ENCODE measurements around the gene LPIN3.

LPIN3 gene

DNA sequence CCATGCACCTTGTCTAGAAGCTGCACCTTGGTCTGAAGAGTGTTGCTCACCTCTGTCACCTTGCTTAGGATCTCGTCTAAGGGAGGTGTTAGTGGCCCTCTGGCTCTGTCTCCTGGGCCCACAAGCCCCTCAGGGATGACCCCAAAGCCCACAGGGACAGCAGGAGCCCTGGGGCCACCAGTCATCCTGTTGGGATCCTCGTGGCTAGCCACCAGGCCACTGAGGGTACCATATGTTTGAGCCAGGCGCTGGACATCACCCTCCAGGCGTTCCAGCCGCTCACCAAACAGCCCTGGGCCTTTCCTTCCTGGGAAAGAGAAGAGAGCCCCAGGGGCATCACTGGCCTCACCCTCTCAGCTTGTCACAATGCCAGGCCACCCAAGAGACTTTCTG, 22.1 kb downstream of the LPIN3 start:
- no peak for DNase-seq (ENCODE audit: low read depth)
- TF ChIP-seq, protein P1, sequence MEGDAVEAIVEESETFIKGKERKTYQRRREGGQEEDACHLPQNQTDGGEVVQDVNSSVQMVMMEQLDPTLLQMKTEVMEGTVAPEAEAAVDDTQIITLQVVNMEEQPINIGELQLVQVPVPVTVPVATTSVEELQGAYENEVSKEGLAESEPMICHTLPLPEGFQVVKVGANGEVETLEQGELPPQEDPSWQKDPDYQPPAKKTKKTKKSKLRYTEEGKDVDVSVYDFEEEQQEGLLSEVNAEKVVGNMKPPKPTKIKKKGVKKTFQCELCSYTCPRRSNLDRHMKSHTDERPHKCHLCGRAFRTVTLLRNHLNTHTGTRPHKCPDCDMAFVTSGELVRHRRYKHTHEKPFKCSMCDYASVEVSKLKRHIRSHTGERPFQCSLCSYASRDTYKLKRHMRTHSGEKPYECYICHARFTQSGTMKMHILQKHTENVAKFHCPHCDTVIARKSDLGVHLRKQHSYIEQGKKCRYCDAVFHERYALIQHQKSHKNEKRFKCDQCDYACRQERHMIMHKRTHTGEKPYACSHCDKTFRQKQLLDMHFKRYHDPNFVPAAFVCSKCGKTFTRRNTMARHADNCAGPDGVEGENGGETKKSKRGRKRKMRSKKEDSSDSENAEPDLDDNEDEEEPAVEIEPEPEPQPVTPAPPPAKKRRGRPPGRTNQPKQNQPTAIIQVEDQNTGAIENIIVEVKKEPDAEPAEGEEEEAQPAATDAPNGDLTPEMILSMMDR (conservative IDR thresholded peaks at IDR 0.05; ENCODE audit: low read length), result no peak

DNA sequence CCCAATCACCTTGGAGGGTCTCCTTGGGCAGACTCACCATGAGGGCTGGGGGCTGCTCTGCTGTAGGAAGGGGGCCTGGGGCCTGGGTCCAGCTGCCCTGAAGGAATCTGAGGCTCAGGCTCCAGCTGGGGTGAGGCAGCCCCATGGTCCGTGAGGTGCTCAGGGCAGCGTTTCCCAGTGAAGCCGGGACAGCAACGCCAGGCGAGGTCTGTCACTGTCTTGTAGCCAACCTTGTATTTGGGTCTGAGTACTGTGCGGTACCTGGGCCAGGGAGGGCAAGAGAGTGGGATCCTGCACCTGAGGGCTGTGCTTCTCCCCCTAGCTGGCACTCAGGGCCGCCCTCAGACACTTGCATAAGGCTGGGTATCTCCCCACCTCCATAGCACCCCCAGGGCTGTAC, 23.0 kb downstream of the LPIN3 start:
- TF ChIP-seq, protein P1 (conservative IDR thresholded peaks at IDR 0.05; ENCODE audit: low read length), result no peak
- no peak for DNase-seq (ENCODE audit: low read depth)
- H3K4me3 ChIP-seq (ENCODE audit: low read length), result no peak overlapping the region

More for the DNA sequence above, 22.1 kb downstream of the LPIN3 start:
- H3K4me3 ChIP-seq (ENCODE audit: low read length), result no peak overlapping the region

DNA sequence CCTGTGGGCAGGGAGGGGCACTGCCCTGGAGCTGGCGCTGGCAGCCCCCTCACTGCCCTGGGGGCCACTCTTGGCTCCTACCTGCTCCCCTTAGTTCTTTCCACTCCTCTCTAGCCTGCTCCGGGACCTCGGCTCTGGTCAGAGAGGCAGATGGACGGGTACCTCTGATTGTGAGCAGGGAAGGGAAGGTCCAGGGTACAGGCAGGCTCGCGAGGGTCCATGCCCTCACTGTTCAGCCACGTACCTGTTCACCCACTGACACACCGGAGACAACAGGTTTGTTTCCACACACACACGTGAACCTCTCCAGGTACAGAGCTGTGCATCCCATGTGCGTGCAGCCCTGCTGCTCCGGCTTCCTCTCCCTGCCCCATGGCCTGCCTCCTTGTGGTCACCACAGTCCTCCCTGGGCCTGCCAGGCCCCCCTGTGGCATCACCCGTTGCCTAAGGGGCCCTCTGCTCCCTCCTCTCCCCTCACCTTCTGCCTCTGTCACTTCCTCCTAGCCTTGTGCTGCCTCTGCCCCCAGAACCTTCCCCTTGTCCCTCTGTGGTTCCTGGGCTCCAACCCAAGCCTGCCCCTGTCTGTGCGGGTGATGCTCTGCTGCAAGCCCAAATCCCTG, 23.7 kb downstream of the LPIN3 start:
- TF ChIP-seq, protein P1 (conservative IDR thresholded peaks at IDR 0.05; ENCODE audit: low read length), result no peak
- no peak for DNase-seq (ENCODE audit: low read depth)
- no peak overlapping the region for H3K4me3 ChIP-seq (ENCODE audit: low read length)

DNA sequence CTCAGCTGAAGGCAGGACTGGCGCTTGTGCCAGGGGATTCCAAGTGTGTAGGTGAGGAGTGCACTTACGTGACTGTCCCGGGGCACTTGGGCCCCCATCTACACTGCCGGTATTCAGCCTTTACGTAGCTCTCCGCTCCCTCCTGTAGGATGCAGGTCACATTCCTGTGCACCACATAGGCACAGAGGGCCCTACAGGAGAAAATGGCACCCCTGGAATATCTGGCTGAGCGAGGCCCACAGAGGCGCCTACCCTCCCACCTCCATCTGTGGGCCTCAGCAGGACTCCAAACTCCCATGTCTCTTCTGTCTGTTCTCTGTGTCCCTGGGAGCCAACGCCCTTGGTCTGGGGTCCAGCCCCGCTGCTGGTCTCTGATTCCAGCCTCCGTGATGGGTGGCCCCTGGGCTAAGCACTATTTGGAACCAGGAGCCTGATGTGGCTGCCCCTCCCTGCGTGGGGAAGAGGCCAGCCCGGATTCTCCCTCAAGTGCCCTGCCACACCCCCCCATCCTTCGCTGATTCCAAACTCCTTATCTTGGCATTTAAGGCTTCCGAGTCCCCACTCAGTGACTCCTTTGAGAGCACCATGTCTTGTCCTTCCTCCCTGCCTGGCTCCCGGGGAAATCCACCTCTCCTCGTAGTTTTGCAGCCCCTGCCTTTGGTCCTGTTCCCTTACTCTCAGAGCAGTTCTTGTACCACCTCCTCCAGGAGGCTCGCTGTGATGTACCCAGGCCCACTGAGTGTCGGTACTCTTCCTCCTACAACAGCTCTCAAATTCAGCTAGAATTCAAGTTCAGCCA, 24.5 kb downstream of the LPIN3 start:
- no peak for DNase-seq (ENCODE audit: low read depth)
- no peak overlapping the region for H3K4me3 ChIP-seq (ENCODE audit: low read length)
- TF ChIP-seq, protein P1 (conservative IDR thresholded peaks at IDR 0.05; ENCODE audit: low read length), result no peak

DNA sequence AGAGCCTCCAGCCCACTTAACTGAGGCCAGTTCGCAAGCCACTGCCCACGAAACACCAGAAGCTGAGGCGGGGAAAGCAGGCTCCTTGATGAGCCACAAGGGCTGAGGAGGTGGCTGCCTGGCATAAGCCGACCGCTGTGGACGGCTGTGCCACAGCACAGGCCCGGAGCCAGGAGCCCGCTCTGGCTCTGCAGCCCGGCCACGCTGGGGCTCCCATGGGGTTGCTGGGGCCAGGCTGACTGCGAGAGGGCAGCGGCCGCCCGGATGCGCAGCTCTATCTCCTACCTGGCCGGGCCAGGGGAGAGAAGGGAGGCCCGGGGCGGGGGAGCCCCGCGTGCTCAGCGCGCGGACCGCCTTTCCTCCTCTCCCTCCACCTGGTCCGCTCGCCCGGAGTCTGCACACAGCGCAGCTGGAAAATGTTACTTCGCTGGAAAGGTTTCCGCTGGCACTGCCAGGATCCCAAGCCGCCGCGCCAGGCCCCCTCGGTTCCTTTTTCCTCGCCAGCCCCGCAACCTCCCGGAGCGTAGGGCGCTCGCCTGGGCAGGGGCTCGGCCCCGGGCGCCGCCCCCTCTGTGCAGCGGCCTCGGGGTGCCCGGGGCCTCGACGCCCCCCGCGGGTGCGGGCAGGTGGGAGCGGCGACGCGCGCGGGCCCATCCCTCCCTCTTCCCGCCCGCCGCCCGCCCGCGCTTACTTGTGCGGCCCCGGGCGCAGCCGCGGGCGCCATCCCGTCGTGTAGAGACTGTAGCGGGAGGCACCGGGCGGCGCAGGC, 25.3 kb downstream of the LPIN3 start:
- no peak overlapping the region for H3K4me3 ChIP-seq (ENCODE audit: low read length)
- TF ChIP-seq, protein P1 (conservative IDR thresholded peaks at IDR 0.05; ENCODE audit: low read length), result no peak
- no peak for DNase-seq (ENCODE audit: low read depth)

DNA sequence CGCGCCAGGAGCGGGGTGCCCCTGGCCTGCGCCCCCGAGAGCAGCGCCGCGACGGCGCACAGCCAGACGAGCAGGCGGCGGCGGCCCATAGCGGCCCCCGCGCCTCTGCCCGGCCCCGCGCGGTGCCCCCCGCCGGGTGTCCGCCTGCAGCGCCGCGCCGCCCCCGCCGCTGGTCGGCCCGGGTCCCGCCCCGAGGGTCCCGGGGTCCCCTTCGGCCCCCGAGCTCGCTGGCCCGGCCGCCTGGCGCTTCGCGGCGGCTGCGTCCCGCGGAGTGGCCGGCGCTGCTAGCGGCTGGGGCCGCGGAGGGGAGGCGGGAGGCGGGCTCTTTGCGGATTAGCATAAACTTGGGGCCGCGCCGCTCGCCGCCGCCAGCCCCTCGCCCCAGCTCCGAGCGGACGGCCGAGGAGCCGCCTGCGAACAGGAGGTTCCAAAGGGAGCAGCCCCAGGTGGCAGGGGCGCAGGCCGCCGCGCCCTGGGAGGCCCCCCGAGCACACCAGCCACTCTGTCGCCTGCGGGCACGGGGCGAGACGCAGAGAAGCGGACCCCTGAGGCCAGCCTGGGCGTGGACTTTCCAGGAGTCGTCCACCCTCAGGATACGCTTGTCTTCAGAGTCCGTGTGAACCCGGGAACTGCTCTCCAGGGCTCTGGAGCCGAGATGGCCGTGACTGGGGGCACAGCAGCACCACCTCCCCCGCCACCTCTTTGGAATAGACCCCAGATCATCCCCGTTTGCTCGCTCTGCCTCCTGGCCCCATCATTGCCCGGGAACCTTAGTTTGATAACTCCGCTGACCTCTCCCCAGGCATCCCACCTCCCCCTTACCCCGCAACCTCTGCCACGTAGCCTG, 26.1 kb downstream of the LPIN3 start, which contains the start of gene EMILIN3:
Gene EMILIN3 (minus strand): TSS at position 273 of the 847 bp plus-strand sequence. CDS start 184 bp downstream, at position 89.
- H3K4me3 ChIP-seq (ENCODE audit: low read length), result no peak within 1 kb of the TSS
- no peak for DNase-seq (ENCODE audit: low read depth)
- TF ChIP-seq, protein P1 (conservative IDR thresholded peaks at IDR 0.05; ENCODE audit: low read length), result no peak

Measured in AG10803 (cell line).